Measurements from ENCODE around the gene MUC5B.

DNA sequence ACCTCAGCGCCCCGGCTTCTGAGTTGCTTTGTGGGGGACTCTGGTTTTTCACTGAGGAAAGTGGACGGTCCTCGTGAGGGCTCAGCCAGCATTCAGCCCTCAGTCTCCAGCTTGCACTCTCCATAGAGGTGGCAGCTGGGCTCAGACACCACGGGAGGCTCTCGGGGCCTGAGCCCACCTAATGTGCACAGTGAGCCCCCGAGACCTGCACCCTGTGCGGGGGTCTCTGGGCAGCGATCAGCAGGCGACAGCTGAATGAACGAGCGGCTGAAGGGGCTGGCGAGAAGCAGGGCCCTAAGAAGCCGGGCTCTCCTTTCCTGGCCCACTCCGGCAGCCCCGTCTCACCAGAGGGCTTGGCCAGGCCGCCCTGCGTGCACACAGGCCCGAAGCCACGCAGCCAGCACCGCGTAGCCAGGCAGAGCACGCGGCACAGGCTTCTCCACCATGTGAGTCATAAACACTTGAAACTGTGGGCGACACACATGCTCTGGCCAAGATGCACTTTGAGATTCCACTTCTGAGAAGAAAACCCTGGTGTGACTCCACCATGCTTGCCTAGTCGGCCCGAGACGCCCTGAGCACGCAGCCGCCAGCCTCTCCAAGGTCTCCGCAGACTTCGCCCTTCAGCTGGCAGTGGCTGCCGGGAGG lies 58.6 kb downstream of the MUC5B start:
- TF ChIP-seq, protein P1, sequence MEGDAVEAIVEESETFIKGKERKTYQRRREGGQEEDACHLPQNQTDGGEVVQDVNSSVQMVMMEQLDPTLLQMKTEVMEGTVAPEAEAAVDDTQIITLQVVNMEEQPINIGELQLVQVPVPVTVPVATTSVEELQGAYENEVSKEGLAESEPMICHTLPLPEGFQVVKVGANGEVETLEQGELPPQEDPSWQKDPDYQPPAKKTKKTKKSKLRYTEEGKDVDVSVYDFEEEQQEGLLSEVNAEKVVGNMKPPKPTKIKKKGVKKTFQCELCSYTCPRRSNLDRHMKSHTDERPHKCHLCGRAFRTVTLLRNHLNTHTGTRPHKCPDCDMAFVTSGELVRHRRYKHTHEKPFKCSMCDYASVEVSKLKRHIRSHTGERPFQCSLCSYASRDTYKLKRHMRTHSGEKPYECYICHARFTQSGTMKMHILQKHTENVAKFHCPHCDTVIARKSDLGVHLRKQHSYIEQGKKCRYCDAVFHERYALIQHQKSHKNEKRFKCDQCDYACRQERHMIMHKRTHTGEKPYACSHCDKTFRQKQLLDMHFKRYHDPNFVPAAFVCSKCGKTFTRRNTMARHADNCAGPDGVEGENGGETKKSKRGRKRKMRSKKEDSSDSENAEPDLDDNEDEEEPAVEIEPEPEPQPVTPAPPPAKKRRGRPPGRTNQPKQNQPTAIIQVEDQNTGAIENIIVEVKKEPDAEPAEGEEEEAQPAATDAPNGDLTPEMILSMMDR (IDR thresholded peaks at IDR 0.05), result no peak
- no peak for TF ChIP-seq POLR2A (IDR thresholded peaks at IDR 0.05)

All from heart left ventricle (tissue), 13 donors.